H9 (cell line): Measurements from ENCODE around the gene IL18BP. TPM values are rescaled to one million over a fixed set of nuclear protein-coding genes. Genes with fewer than 3 reads are reported as not detected.

Experiments used
- DNase-seq: peaks from one replicate; pipeline ENCODE4 v3.0.0-alpha.2; 2017
- H2AFZ ChIP-seq: one replicate; pipeline ENCODE4 v1.6.1; 2013; ENCODE audit warnings: mild to moderate bottlenecking, low read length, control low read depth, moderate library complexity
- H2AK5ac ChIP-seq: 2 replicates; pipeline ENCODE4 v1.6.1; 2013; ENCODE audit warnings: low read length, control low read depth, mixed read lengths; ENCODE audit not compliant: insufficient read length
- H2BK120ac ChIP-seq: one replicate; pipeline ENCODE4 v1.6.1; 2013; ENCODE audit warnings: low read depth, mild to moderate bottlenecking, low read length, control low read depth, inconsistent platforms; ENCODE audit not compliant: poor library complexity, severe bottlenecking
- H2BK12ac ChIP-seq: 2 replicates; pipeline ENCODE4 v1.6.1; 2013; ENCODE audit warnings: low read length, control low read depth, mixed read lengths, low read depth; ENCODE audit not compliant: insufficient read length
- H2BK15ac ChIP-seq: 2 replicates; pipeline ENCODE4 v1.6.1; 2013; ENCODE audit warnings: low read depth, low read length, control low read depth
- H2BK20ac ChIP-seq: one replicate; pipeline ENCODE4 v1.6.1; 2013; ENCODE audit warnings: low read depth, mild to moderate bottlenecking, low read length, control low read depth, inconsistent platforms; ENCODE audit not compliant: poor library complexity, severe bottlenecking
- H2BK5ac ChIP-seq: 2 replicates; pipeline ENCODE4 v1.6.1; 2013; ENCODE audit warnings: low read length, control low read depth, mixed read lengths; ENCODE audit not compliant: insufficient read length
- H3K14ac ChIP-seq: 2 replicates; pipeline ENCODE4 v1.6.1; 2013; ENCODE audit warnings: low read length, control low read depth; ENCODE audit not compliant: insufficient read depth
- H3K18ac ChIP-seq: 2 replicates; pipeline ENCODE4 v1.6.1; 2013; ENCODE audit warnings: low read depth, mild to moderate bottlenecking, mixed read lengths, low read length, control low read depth; ENCODE audit not compliant: insufficient read length
- H3K23ac ChIP-seq: 2 replicates; pipeline ENCODE4 v1.6.1; 2013; ENCODE audit warnings: low read length, control low read depth, mixed read lengths, low read depth; ENCODE audit not compliant: insufficient read length
- H3K23me2 ChIP-seq: 2 replicates; pipeline ENCODE4 v1.6.1; 2013; ENCODE audit warnings: low read depth, mild to moderate bottlenecking, mixed read lengths, low read length, control low read depth; ENCODE audit not compliant: insufficient read length, poor library complexity, severe bottlenecking
- H3K27ac ChIP-seq: 2 replicates; pipeline ENCODE4 v1.5.1; 2013; ENCODE audit warnings: low read length, control low read depth, mixed read lengths, low read depth; ENCODE audit not compliant: insufficient read length
- H3K27me3 ChIP-seq: 2 replicates; pipeline ENCODE4 v1.6.1; 2013; ENCODE audit warnings: low read length, control low read depth, inconsistent platforms; ENCODE audit not compliant: insufficient read depth
- H3K4ac ChIP-seq: 2 replicates; pipeline ENCODE4 v1.6.1; 2013; ENCODE audit warnings: low read depth, mild to moderate bottlenecking, control low read depth, inconsistent platforms, low read length, moderate library complexity
- H3K4me1 ChIP-seq: 2 replicates; pipeline ENCODE4 v1.6.1; 2013; ENCODE audit warnings: low read length, control low read depth, inconsistent platforms; ENCODE audit not compliant: insufficient read depth
- H3K4me2 ChIP-seq: 2 replicates; pipeline ENCODE4 v1.6.1; 2013; ENCODE audit warnings: low read length, control low read depth, mixed read lengths; ENCODE audit not compliant: insufficient read length, insufficient read depth
- H3K56ac ChIP-seq: 2 replicates; pipeline ENCODE4 v1.6.1; 2013; ENCODE audit warnings: low read depth, mild to moderate bottlenecking, mixed read lengths, low read length, control low read depth; ENCODE audit not compliant: insufficient read length
- H3K79me1 ChIP-seq: 2 replicates; pipeline ENCODE4 v1.6.1; 2013; ENCODE audit warnings: low read depth, mild to moderate bottlenecking, moderate library complexity, low read length, control low read depth, inconsistent platforms; ENCODE audit not compliant: insufficient read depth, poor library complexity, severe bottlenecking
- H3K79me2 ChIP-seq: 2 replicates; pipeline ENCODE4 v1.6.1; 2013; ENCODE audit warnings: low read length, control low read depth, inconsistent platforms; ENCODE audit not compliant: insufficient read depth
- H3K9ac ChIP-seq: 2 replicates; pipeline ENCODE4 v1.6.1; 2013; ENCODE audit warnings: low read length, control low read depth, mixed read lengths; ENCODE audit not compliant: insufficient read length; ENCODE audit errors: extremely low read depth
- H3K9me3 ChIP-seq: one replicate; pipeline ENCODE4 v1.6.1; 2013; ENCODE audit warnings: low read depth, low read length, inconsistent platforms; ENCODE audit not compliant: control insufficient read depth
- H3T11ph ChIP-seq: one replicate; pipeline ENCODE4 v1.6.1; 2013; ENCODE audit warnings: mild to moderate bottlenecking, low read length, control low read depth, inconsistent platforms
- H4K20me1 ChIP-seq: one replicate; pipeline ENCODE4 v1.6.1; 2013; ENCODE audit not compliant: control insufficient read depth, insufficient read length, insufficient read depth
- H4K5ac ChIP-seq: 2 replicates; pipeline ENCODE4 v1.6.1; 2013; ENCODE audit warnings: low read depth, mild to moderate bottlenecking, mixed read lengths, low read length, control low read depth; ENCODE audit not compliant: insufficient read length
- H4K8ac ChIP-seq: replicated peaks from 2 replicates; pipeline ENCODE4 v1.6.1; 2013; ENCODE audit warnings: low read length, control low read depth, mixed read lengths, low read depth; ENCODE audit not compliant: insufficient read length
- H4K91ac ChIP-seq: 2 replicates; pipeline ENCODE4 v1.6.1; 2013; ENCODE audit warnings: low read depth, mild to moderate bottlenecking, moderate library complexity, mixed read lengths, low read length, control low read depth; ENCODE audit not compliant: insufficient read length
- H3K27ac Mint-ChIP-seq, 3 experiments: 2 replicates in 2 of 3; 3 replicates in 1 of 3; pipeline ENCODE4 v1.8.0; 2020 to 2021; ENCODE audit warnings: mixed read lengths in 3 of 3, mild to moderate bottlenecking in 1 of 3, moderate library complexity in 1 of 3
- H3K27me3 Mint-ChIP-seq: 2 replicates; pipeline ENCODE4 v1.8.0; 2021; ENCODE audit warnings: low read depth, mild to moderate bottlenecking, moderate library complexity, mixed read lengths
- H3K36me3 Mint-ChIP-seq, 3 experiments: 2 replicates in 2 of 3; 3 replicates in 1 of 3; pipeline ENCODE4 v1.8.0; 2020 to 2021; ENCODE audit warnings: low read depth in 3 of 3, mixed read lengths in 3 of 3; ENCODE audit not compliant: insufficient read depth in 1 of 3
- H3K4me1 Mint-ChIP-seq, 2 experiments: 2 replicates each; pipeline ENCODE4 v1.8.0; 2020; ENCODE audit warnings: mixed read lengths in 2 of 2
- H3K4me3 Mint-ChIP-seq, 2 experiments: 2 replicates in 1 of 2; 3 replicates in 1 of 2; pipeline ENCODE4 v1.8.0; 2020 to 2021; ENCODE audit warnings: mild to moderate bottlenecking in 2 of 2, mixed read lengths in 2 of 2, moderate library complexity in 1 of 2
- H3K9me3 Mint-ChIP-seq, 2 experiments: 2 replicates in 1 of 2; 3 replicates in 1 of 2; pipeline ENCODE4 v1.8.0; 2020; ENCODE audit warnings: mild to moderate bottlenecking in 2 of 2, mixed read lengths in 2 of 2, moderate library complexity in 1 of 2
- CTCF ChIP-seq: fragments of 200-600 bp; sonication (generic); conservative IDR thresholded peaks from 3 replicates; pipeline ENCODE4 v1.8.0; 2021; ENCODE audit warnings: antibody characterized with exemption, mild to moderate bottlenecking
- WGBS: extraction: QIAGEN DNeasy Blood & Tissue Kit; methylation state at CpG from one replicate; pipeline ENCODE4 v1.1.7; 2013; ENCODE audit warnings: missing lambda C conversion rate, low lambda C conversion rate, mixed read lengths; ENCODE audit not compliant: insufficient read length; ENCODE audit errors: extremely low coverage; 5-methylcytosine and 5-hydroxymethylcytosine counted together
- total RNA-seq: library from RNA; stranded (reverse); gene quantifications from 2 replicates; pipeline ENCODE4 v1.2.1, GENCODE V29; 2021

The IL18BP gene
- total RNA-seq, 1 experiment from 2014 or later = 10.2 TPM

GRCh38 chr11:72000202-72000867 lies 1.6 kb downstream of the IL18BP start:
- H3K27ac ChIP-seq = no peak overlapping the region
- no peak overlapping the region for H3K4me3 Mint-ChIP-seq

More at GRCh38 chr11:72000202-72000867, 1.6 kb downstream of the IL18BP start:
- Histone ChIP-seq H3K9ac (no peak overlapping the region), H3K79me2 (no peaks in the 10 kb centered on the region), H4K5ac (no peak overlapping the region), H3K14ac (no peak overlapping the region), H4K91ac (no peak overlapping the region), H3K9me3 (no peaks in the 10 kb centered on the region), H2AK5ac (no peak overlapping the region), H3K79me1 (no peaks in the 10 kb centered on the region), H2BK5ac (no peak overlapping the region), H3T11ph (no peak overlapping the region), H4K8ac (no peak overlapping the region), H3K56ac (no peak overlapping the region), H2AFZ (no peak overlapping the region), H2BK12ac (no peak overlapping the region), H3K4me2 (no peak overlapping the region), H3K23ac (no peak overlapping the region), H2BK20ac (no peak overlapping the region), H3K27me3 (no peaks in the 10 kb centered on the region), H4K20me1 (peaks cover 2% of the 10 kb centered on the region), H3K4ac (no peak overlapping the region), H3K23me2 (no peaks in the 10 kb centered on the region), H3K18ac (no peak overlapping the region), H2BK15ac (no peak overlapping the region), H2BK120ac (no peak overlapping the region), H3K4me1 (no peaks in the 10 kb centered on the region)
- Mint-ChIP-seq H3K27ac (peak overlapping the region in 1 of 3 experiments; percentile 61; a peak in 2 of 7 replicates), H3K9me3 (no peaks in the 10 kb centered on the region), H3K27me3 (peaks cover 6% of the 10 kb centered on the region; the same call in 1 of the 2 replicates), H3K4me1 (peaks cover 0 to 7% of the 10 kb centered on the region in 2 experiments; a peak in 1 of 4 replicates), H3K36me3 (peaks cover 27 to 58% (median 40%) of the 10 kb centered on the region in 3 experiments; a peak in 6 of 7 replicates)
- no peak for TF ChIP-seq CTCF
- DNase-seq = no peak
- no CpG with 5 or more reads among the region's 10 CpGs for WGBS
